Neural cell (in vitro differentiated cells): Measurements from ENCODE around the gene SART3.

Experiments used
- CTCF ChIP-seq: fragments of 450-650 bp; IDR thresholded peaks from 2 replicates; pipeline ENCODE4 v1.5.1; 2014; ENCODE audit warnings: antibody characterized with exemption, mild to moderate bottlenecking, moderate library complexity; ENCODE audit not compliant: poor library complexity, severe bottlenecking
- EP300 ChIP-seq: fragments of 450-650 bp; conservative IDR thresholded peaks from 2 replicates; pipeline ENCODE4 v1.6.1; 2014; ENCODE audit warnings: antibody characterized with exemption, mild to moderate bottlenecking, moderate library complexity; ENCODE audit not compliant: poor library complexity, severe bottlenecking
- EZH2 ChIP-seq: fragments of 200-600, 300-800 bp; shearing (Covaris generic), sonication (generic); IDR thresholded peaks from 2 replicates; pipeline ENCODE4 v1.6.1; 2014; ENCODE audit warnings: antibody characterized with exemption, low read length, borderline replicate concordance, mild to moderate bottlenecking; ENCODE audit not compliant: insufficient read depth, poor library complexity, severe bottlenecking
- MXI1 ChIP-seq: fragments of 450-650 bp; conservative IDR thresholded peaks from 2 replicates; pipeline ENCODE4 v1.6.1; 2014; ENCODE audit warnings: antibody characterized with exemption, mild to moderate bottlenecking; ENCODE audit not compliant: poor library complexity, severe bottlenecking
- POLR2AphosphoS5 ChIP-seq: IDR thresholded peaks from 2 replicates; pipeline ENCODE4 v1.6.1; 2012
- RAD21 ChIP-seq: fragments of 450-650 bp; conservative IDR thresholded peaks from 2 replicates; pipeline ENCODE4 v1.6.1; 2014; ENCODE audit warnings: antibody characterized with exemption, mild to moderate bottlenecking, moderate library complexity
- REST ChIP-seq: IDR thresholded peaks from 2 replicates; pipeline ENCODE4 v1.6.1; 2012; ENCODE audit warnings: borderline replicate concordance
- SMC3 ChIP-seq: fragments of 450-650 bp; conservative IDR thresholded peaks from 2 replicates; pipeline ENCODE4 v1.6.1; 2014; ENCODE audit warnings: antibody characterized with exemption, mild to moderate bottlenecking, moderate library complexity; ENCODE audit not compliant: poor library complexity
- TAF1 ChIP-seq: IDR thresholded peaks from 2 replicates; pipeline ENCODE4 v1.6.1; 2012; ENCODE audit warnings: low read depth

- TF ChIP-seq CTCF (no peak), EP300 (no peak), SMC3 (no peak), MXI1 (no peak), REST (no peak), EZH2 (no peak), POLR2AphosphoS5 (no peak), RAD21 (no peak), TAF1 (no peak)
Measured at GRCh38 chr12:108584456-108585065, 23.6 kb upstream of the SART3 start.
